Gastrocnemius medialis (tissue), 4 donors: ENCODE results near the gene MAL. TPM values are rescaled to one million over a fixed set of nuclear protein-coding genes. Genes with fewer than 3 reads are reported as not detected.

Experiments used
- ATAC-seq, 2 donors: fragments of 150-250 bp; one replicate each; pipeline ENCODE4 v1.9.1; 2016
- DNase-seq, 2 donors: peaks; one replicate each; pipeline ENCODE4 v3.0.0-alpha.2; 2019
- H3K27ac ChIP-seq, 4 donors: fragments of 200-600 bp; sonication (generic); 1 replicate in 1 of 4; 2 replicates in 3 of 4; pipeline ENCODE4 v1.5.1; 2016 to 2018; ENCODE audit warnings: mild to moderate bottlenecking in 2 of 4, moderate library complexity in 1 of 4
- H3K27me3 ChIP-seq, 3 donors: fragments of 200-600 bp; sonication (generic) in 2 of 3; 1 replicate in 1 of 3; 2 replicates in 2 of 3; pipeline versions ENCODE4 v1.5.1 to v1.6.0; 2016 to 2019; ENCODE audit warnings: mild to moderate bottlenecking in 1 of 3, moderate library complexity in 1 of 3
- H3K36me3 ChIP-seq, 2 donors: fragments of 200-600 bp; sonication (generic) in 1 of 2; one replicate each; pipeline ENCODE4 v1.5.1; 2017 to 2018
- H3K4me1 ChIP-seq, 2 donors: fragments of 200-600 bp; sonication (generic) in 1 of 2; one replicate each; pipeline ENCODE4 v1.5.1; 2016 to 2017; ENCODE audit warnings: mild to moderate bottlenecking in 2 of 2
- H3K4me3 ChIP-seq, 4 donors: fragments of 200-600 bp; sonication (generic) in 3 of 4; 1 replicate in 1 of 4; 2 replicates in 3 of 4; pipeline ENCODE4 v1.5.1; 2016 to 2019; ENCODE audit warnings: mild to moderate bottlenecking in 2 of 4
- H3K9me3 ChIP-seq, 3 donors: fragments of 200-600 bp; sonication (generic) in 2 of 3; 1 replicate in 1 of 3; 2 replicates in 2 of 3; pipeline ENCODE4 v1.5.1; 2016 to 2019
- POLR2A ChIP-seq, 2 donors: fragments of 450-650 bp; IDR thresholded peaks; one replicate each; pipeline ENCODE4 v1.6.1; 2017; ENCODE audit warnings: antibody characterized with exemption in 2 of 2, mild to moderate bottlenecking in 2 of 2, moderate library complexity in 2 of 2
- in situ Hi-C, 4 donors: fragments of 200-750 bp; cut with MboI; loops; one replicate each; pipeline versions ENCODE4 v1.15.0 to v1.8.0; 2017; ENCODE audit warnings: low sequenced_read_pairs in 4 of 4
- intact Hi-C: fragments of 100-400 bp; cut with DNase I; formaldehyde crosslinking; loops from one replicate; pipeline ENCODE4 v1.15.1; 2023; ENCODE audit warnings: low total_unique reads
- total RNA-seq, 4 donors: library from RNA; depleted of rRNA; stranded (reverse); fragments of >200 nt; gene quantifications; one replicate each; pipeline versions ENCODE4 v1.1.0 to v1.2.3, GENCODE V29; 2016
- TF ChIP-seq, protein P1 (sequence below), 5 experiments: fragments of 450-650 bp in 3 of 5; fragments of 200-600 bp in 2 of 5; sonication (generic) in 2 of 5; IDR thresholded peaks in 4 of 5; conservative IDR thresholded peaks in 1 of 5; 1 replicate in 4 of 5; 2 replicates in 1 of 5; pipeline ENCODE4 v1.5.1; 2016 to 2019; ENCODE audit warnings: antibody characterized with exemption in 5 of 5, mild to moderate bottlenecking in 3 of 5, moderate library complexity in 3 of 5

Gene MAL
- total RNA-seq, 4 donors from 2014 or later, result 0.64 to 2.4 (median 0.87) TPM; not detected in 1

- no peak overlapping the region for H3K27ac ChIP-seq
- intact Hi-C loops, result no loop called here
- H3K27me3 ChIP-seq, result peaks cover 0 to 3% (median 2%) of the 10 kb centered on the region in 3 donors
- TF ChIP-seq, protein P1, sequence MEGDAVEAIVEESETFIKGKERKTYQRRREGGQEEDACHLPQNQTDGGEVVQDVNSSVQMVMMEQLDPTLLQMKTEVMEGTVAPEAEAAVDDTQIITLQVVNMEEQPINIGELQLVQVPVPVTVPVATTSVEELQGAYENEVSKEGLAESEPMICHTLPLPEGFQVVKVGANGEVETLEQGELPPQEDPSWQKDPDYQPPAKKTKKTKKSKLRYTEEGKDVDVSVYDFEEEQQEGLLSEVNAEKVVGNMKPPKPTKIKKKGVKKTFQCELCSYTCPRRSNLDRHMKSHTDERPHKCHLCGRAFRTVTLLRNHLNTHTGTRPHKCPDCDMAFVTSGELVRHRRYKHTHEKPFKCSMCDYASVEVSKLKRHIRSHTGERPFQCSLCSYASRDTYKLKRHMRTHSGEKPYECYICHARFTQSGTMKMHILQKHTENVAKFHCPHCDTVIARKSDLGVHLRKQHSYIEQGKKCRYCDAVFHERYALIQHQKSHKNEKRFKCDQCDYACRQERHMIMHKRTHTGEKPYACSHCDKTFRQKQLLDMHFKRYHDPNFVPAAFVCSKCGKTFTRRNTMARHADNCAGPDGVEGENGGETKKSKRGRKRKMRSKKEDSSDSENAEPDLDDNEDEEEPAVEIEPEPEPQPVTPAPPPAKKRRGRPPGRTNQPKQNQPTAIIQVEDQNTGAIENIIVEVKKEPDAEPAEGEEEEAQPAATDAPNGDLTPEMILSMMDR (IDR thresholded peaks at IDR 0.05 in 4 of 5, conservative IDR thresholded peaks at IDR 0.05 in 1 of 5), result no peak
- no peak for TF ChIP-seq POLR2A (IDR thresholded peaks at IDR 0.05)
- in situ Hi-C loops, result no loop called here
- H3K36me3 ChIP-seq, result no peaks in the 10 kb centered on the region
- no peak for ATAC-seq
- no peak overlapping the region for H3K4me3 ChIP-seq
- no peak for DNase-seq
- no peaks in the 10 kb centered on the region for H3K9me3 ChIP-seq
- no peaks in the 10 kb centered on the region for H3K4me1 ChIP-seq
Observed at GRCh38 chr2:95061119-95061512, 35.6 kb downstream of the MAL start.

DNA sequence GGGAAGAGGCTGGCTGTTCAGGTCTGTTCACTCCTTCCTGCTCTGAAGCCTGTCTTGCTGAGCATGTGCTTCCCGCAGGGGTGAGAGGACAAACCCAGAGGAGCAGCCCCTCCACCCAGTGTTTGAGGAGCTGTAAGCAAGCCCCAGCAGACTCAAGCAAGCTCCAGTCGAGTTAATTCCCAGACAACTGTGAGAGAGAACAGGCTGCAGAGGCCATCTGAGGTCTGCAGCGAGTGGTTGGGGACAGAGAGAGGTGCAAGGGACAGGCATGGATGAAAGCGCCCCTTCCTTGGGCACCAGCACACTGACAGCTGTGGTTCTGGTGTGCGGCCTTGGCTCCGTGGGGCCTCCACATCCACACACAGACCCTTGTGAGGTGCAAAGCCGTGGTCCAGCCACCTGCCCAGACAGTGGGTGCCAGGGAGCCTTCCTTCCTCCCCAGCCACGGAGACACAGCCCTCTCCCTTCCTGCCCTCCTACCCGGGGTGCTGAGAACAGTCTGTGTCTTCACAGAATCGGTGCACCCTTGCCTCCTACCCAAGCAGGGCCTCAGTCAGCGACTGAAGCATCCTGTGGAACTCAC, 36.2 kb downstream of the MAL start:
- no peak for TF ChIP-seq POLR2A (IDR thresholded peaks at IDR 0.05)
- TF ChIP-seq, protein P1 (IDR thresholded peaks at IDR 0.05 in 4 of 5, conservative IDR thresholded peaks at IDR 0.05 in 1 of 5), result no peak
- Histone ChIP-seq H3K27ac (no peak overlapping the region), H3K4me3 (no peak overlapping the region), H3K36me3 (no peaks in the 10 kb centered on the region), H3K4me1 (no peaks in the 10 kb centered on the region), H3K9me3 (no peaks in the 10 kb centered on the region), H3K27me3 (peaks cover 0 to 3% (median 2%) of the 10 kb centered on the region in 3 donors)
- no peak for ATAC-seq
- intact Hi-C loops, result no loop called here
- in situ Hi-C loops, result no loop called here
- no peak for DNase-seq

GRCh38 chr2:95062242-95063085, 37.0 kb downstream of the MAL start:
- no peaks in the 10 kb centered on the region for H3K36me3 ChIP-seq
- intact Hi-C loops (no loop called here), in situ Hi-C loops (no loop called here)
- no peaks in the 10 kb centered on the region for H3K9me3 ChIP-seq
- DNase-seq (no peak), ATAC-seq (no peak)
- H3K27ac ChIP-seq, result no peak overlapping the region
- H3K4me1 ChIP-seq, result no peaks in the 10 kb centered on the region
- TF ChIP-seq, protein P1 (IDR thresholded peaks at IDR 0.05 in 4 of 5, conservative IDR thresholded peaks at IDR 0.05 in 1 of 5), result no peak
- no peak for TF ChIP-seq POLR2A (IDR thresholded peaks at IDR 0.05)
- no peak overlapping the region for H3K4me3 ChIP-seq
- peaks cover 0 to 3% (median 2%) of the 10 kb centered on the region in 3 donors for H3K27me3 ChIP-seq

DNA sequence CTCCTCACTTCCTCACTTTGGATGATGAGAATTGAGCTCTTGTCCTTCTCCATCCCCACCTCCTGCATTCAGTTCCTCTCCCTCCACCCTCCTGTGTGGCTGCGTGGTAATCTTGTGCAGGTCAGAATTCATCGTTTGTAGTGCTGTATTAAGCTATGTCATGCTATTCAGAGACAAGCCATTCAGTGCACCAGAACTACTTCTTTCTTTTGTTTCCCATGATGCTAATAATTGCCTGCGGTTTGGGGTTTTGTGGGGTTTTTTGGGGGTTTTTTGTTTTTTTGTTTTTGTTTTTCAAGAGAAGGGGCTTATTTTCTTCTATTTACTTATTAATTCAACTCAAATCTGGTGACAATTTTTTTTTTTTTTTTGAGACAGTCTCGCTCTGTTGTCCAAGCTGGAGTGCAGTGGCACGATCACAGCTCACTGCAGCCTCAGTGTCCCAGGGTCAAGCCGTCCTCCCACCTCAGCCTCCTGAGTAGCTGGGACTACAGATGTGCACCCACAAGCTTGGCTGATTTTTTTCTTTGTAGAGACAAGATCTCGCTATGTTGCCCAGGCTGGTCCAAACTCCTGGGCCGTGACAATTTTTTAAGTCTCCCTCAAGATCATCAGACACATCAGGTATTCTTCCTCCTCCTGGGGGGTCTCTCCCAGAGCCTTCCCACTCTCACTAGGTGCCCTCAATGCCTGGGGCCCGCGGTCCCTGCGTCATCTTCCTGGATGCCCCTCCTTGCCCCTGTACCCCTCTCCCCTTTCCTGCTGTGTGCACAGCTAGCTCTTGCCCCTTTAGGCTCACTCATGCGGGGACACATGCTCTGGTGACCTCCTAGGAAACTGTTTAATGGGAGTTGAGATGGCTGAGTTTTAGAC, 37.8 kb downstream of the MAL start:
- no peaks in the 10 kb centered on the region for H3K9me3 ChIP-seq
- in situ Hi-C loops (no loop called here), intact Hi-C loops (no loop called here)
- no peaks in the 10 kb centered on the region for H3K36me3 ChIP-seq
- ATAC-seq (no peak), DNase-seq (no peak)
- no peak overlapping the region for H3K27ac ChIP-seq
- H3K4me3 ChIP-seq, result no peak overlapping the region
- H3K4me1 ChIP-seq, result no peaks in the 10 kb centered on the region
- no peak for TF ChIP-seq POLR2A (IDR thresholded peaks at IDR 0.05)
- TF ChIP-seq, protein P1 (IDR thresholded peaks at IDR 0.05 in 4 of 5, conservative IDR thresholded peaks at IDR 0.05 in 1 of 5), result no peak
- peaks cover 0 to 3% (median 2%) of the 10 kb centered on the region in 3 donors for H3K27me3 ChIP-seq
